ENCODE data around the gene NUP58. TPM values are rescaled to one million over a fixed set of nuclear protein-coding genes. Genes with fewer than 3 reads are reported as not detected.

The NUP58 gene, protein sequence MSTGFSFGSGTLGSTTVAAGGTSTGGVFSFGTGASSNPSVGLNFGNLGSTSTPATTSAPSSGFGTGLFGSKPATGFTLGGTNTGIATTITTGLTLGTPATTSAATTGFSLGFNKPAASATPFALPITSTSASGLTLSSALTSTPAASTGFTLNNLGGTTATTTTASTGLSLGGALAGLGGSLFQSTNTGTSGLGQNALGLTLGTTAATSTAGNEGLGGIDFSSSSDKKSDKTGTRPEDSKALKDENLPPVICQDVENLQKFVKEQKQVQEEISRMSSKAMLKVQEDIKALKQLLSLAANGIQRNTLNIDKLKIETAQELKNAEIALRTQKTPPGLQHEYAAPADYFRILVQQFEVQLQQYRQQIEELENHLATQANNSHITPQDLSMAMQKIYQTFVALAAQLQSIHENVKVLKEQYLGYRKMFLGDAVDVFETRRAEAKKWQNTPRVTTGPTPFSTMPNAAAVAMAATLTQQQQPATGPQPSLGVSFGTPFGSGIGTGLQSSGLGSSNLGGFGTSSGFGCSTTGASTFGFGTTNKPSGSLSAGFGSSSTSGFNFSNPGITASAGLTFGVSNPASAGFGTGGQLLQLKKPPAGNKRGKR
- total RNA-seq, result 30.7 and 38.1 TPM in 2 replicates

DNA sequence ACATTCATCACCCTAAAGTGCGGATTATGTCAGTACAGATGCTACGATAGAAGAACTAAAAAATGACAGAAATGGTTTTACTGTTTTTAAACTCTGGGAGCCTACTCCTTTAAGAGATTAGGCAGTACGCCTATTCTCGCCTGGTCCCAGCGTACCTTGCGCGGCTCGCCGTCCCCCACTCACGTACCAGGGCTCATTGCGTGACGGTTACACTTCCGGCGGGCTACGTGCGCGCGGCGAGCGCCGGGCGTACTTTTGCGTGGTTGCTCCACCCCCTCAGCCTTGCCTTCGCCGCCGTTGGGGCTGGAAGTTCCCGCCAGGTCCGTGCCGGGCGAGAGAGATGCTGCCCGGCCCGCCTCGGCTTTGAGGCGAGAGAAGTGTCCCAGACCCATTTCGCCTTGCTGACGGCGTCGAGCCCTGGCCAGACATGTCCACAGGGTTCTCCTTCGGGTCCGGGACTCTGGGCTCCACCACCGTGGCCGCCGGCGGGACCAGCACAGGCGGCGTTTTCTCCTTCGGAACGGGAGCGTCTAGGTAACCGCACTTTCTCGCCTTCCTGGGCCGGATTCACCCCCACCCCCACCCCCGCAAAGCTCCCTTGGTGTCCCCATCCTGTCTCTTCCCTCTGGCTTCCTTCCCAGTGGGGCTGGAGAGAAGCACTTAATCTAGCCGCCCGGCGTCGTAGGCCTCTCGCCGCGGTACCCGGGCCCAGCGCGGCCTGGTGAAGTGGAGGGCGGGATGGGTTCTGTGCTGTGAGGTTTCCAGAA is at the start of gene NUP58:
Gene NUP58 (plus strand): TSS at position 279 of the 767 bp plus-strand sequence. CDS start 149 bp downstream, at position 428.

DNA sequence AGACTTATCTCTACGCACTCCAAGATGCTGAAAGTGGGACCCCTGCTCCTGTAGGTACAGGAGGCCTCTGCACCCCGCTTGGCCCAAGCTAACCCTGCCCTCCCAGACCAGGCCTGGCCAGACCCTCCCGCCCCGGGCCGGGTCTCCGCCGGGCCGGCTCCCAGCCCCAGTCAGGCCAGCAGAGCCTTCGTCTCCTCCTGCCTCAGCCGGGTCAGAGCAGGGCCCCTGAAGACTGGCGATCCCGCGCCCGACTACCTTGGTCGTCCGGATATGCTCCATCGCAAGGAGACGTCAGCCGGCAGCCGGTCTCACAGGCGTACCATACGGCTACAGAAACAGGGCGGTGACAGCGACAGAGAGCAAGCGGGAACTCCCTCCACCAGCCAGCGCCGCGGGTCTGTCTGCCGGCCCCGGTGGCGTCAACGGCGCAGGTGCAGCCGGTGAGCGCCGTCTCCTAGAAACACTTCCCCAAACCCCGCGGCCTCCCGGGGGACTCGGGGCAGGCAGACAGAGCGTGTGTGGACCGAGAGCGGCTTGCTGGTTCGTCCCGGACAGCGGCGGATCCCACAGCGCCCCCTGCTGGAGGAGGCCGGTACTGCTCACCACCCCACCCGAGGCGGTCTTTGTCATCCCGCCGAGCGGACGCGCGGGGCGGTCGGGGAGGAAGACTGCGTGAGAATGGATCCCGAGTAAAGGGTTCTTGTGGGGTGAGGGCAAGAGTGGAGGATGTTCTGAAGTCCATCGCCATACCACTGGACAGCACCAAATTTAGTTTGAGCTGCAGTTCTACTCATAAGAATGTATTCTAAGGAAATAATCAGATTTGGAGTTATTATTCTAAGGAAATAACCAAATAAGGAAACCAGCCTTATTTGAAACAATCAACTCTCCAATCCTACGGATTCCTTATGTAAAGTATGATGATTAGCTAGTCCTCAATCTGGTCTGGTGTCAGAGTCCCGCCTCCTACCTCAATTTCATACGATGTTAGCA is 14.2 kb upstream of the NUP58 start, which contains the start of gene MTMR6:
Gene MTMR6 (minus strand): TSS at position 520 of the 993 bp plus-strand sequence. CDS start 241 bp downstream, at position 279.

DNA sequence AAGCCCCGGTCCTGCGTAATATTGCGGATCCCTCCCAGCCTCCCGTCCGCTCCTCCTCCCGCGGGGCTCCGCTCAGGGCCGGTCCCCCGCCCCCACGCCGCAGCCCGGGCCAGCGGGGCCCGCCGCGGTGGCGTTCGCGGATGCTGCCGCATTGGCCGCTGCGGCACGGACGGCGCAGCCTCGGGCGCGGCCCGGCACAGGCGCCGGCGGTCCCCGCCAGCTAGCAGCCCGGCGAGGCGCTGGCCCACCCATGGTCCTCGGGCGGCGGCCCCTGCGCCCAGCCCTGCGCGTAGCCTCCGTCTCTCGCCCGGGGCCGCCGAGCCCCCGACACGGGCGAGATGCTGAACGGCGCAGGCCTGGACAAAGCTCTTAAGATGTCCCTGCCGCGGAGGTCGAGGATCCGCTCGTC is 70.5 kb downstream of the NUP58 start, which contains the start of gene ATP8A2:
Gene ATP8A2 (plus strand): TSS at position 100 of the 409 bp plus-strand sequence. CDS start 239 bp downstream, at position 339.

Other genes starting within 250 kb of the NUP58 start
- under 0.01 and 0.32 TPM in 2 replicates for gene PABPC3, start 205.5 kb upstream of the NUP58 start, total RNA-seq
- not detected in 2 replicates for gene AMER2, start 129.3 kb upstream of the NUP58 start, total RNA-seq
- gene MTMR6, start 14.1 kb upstream of the NUP58 start, total RNA-seq, result 17.1 and 21.2 TPM in 2 replicates
- 0.36 TPM in 1 of 2 replicates, not detected in the other for gene ATP8A2, start 70.3 kb downstream of the NUP58 start, total RNA-seq